ENCODE results near the gene GBP3. TPM values are rescaled to one million over a fixed set of nuclear protein-coding genes. Genes with fewer than 3 reads are reported as not detected.
A peak's percentile ranks its signal among the peaks of the same experiment; 100 is the strongest.
"Not testable (repeated sequence)": the region's sequence is repeated elsewhere in the genome, so short reads cannot be mapped to it uniquely, and the experiment has no call there.

Gene GBP3, protein sequence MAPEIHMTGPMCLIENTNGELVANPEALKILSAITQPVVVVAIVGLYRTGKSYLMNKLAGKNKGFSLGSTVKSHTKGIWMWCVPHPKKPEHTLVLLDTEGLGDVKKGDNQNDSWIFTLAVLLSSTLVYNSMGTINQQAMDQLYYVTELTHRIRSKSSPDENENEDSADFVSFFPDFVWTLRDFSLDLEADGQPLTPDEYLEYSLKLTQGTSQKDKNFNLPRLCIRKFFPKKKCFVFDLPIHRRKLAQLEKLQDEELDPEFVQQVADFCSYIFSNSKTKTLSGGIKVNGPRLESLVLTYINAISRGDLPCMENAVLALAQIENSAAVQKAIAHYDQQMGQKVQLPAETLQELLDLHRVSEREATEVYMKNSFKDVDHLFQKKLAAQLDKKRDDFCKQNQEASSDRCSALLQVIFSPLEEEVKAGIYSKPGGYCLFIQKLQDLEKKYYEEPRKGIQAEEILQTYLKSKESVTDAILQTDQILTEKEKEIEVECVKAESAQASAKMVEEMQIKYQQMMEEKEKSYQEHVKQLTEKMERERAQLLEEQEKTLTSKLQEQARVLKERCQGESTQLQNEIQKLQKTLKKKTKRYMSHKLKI
- total RNA-seq = 7.4 TPM
- long read RNA-seq, partial matches to known transcripts = 2 of 7 reads
- long read RNA-seq, other reads (novel, unspliced or antisense) = 3 of 7 reads

GRCh38 chr1:89022167-89022959 lies at the start of gene GBP3:
GBP3 (minus strand) TSS chr1:89022866; CDS start chr1:89020721, 2,145 bp downstream.
- ATAC-seq (peak; percentile 81), DNase-seq (no peak)
- intact Hi-C loops (cut with micrococcal nuclease) = no loop called here

DNA sequence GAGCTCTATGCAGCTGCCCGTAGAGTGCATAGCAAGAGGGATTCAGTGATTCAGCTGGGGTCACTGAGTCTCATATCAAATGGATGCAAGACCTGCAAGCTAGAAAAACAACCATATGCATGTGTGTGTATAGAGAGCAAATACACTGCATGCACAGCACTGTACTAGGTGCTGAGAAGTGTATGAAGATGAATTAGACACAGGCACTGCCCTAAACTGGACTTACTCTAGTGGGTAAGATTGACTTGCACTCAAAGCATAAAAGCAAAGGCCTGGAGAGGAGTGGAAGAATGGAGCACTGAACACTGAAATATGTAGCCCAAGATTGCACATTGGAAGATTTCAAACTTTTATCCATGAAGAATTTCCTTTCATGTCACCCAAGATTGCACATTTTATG lies 47.8 kb upstream of the GBP3 start:
- intact Hi-C loops (cut with micrococcal nuclease) = no loop called here
- no peak for DNase-seq
- no peak for ATAC-seq

DNA sequence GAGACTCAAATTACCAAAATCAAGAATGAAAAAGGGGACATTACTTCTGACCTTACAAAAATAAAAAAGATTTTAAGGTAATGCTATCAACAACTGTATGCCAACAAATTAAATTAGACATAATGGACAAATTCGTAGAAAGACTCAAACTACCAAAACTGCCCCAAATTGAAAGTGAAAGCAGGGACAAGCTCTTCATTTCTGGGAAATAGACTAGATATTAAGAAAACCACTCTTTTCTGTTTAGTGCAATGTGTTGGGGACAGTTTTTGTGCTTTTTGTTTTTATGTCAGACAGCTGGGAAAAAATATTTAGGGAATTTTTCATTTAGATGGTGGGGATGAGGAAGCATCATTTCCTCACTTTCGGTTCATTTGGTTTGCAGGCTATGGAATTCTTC lies 47.3 kb upstream of the GBP3 start:
- intact Hi-C loops (cut with micrococcal nuclease) = no loop called here
- ATAC-seq = no peak
- no peak for DNase-seq

DNA sequence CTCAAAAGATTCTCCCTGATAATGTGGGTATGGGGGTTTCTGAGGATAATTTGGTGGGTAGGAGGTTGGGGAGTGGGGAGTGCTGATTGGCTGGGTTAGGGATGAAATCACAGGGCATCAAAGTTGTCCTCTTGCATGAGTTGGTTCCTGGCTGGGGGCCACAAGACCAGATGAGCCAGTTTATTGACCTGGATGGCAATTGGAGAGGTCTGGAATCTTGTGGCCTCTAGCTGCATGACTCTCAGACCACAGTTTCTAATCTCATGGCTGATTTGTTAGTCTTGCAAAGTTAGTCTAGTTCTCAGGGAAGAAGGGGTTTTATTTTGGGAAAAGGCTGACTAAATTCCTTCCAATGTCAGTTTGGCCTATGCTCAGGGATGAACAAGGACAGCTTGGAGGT lies 45.6 kb upstream of the GBP3 start:
- intact Hi-C loops (cut with micrococcal nuclease) = no loop called here
- ATAC-seq (no peak), DNase-seq (no peak)

DNA sequence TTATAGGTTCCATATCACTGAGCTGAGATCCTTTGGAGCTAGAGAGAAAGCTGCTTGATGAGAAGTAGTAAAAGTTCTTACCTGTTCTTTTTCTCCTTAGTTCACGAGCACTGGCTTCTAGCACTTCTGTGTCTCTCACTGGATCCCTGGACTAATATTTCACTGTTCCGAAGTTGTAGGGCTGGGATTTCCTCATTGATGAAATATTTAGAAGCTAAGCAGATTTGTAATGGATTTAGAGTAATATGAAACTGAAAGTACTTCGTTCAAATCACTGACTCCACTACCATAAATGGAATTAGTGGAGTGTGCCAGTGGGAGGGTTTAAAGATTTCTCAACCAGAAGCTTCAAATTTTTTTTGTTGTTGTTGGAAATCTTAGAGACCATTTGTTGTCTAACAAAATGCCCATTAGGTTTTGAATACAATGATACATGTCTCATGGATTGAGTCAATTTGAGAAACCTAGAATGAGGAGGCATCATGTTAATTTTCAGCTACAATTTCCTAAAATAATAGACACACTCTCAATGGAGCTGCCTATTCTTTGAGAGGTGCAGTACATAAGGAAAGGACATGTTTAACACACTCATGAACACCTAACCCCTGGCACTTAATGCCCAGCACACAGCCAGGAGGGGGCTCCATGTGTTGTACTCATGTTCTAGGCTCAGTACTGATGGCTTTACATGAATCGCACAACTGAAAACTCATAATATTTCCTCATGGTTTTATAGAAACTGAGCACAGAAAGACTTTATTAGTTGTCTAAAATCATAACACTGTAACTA lies 42.6 kb upstream of the GBP3 start, which contains the start of gene GBP1:
GBP1 (minus strand) TSS at position 130 of the 790 bp plus-strand sequence. CDS start 1,974 bp downstream, outside the sequence.
- DNase-seq = no peak
- peak; percentile 92 for ATAC-seq
- intact Hi-C loops (cut with micrococcal nuclease) = no loop called here

DNA sequence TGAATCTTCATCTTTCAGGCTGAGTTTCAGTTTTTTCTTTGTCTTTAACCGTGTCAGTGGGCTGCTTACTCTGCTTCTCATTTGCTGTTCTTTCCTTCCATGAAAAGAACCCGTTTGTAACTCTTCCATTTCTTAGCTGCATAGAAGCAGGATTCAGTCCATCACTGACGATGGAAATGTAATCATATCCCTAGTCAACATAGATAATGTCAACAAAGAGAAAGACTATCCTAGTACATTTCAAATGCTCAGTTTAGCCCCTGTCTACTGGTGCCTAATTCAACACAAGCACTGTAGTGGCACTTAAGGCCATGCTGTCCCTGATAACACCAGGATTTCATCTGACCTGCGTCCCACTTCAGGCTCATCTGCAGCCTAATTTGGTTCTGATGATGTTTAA lies 42.0 kb upstream of the GBP3 start:
- no peak for DNase-seq
- ATAC-seq = peak; percentile 69
- intact Hi-C loops (cut with micrococcal nuclease) = no loop called here

GRCh38 chr1:89063094-89063493 lies 40.4 kb upstream of the GBP3 start:
- DNase-seq = no peak
- intact Hi-C loops (cut with micrococcal nuclease) = no loop called here
- no peak for ATAC-seq

GRCh38 chr1:89060091-89060490 lies 37.4 kb upstream of the GBP3 start:
- no peak for DNase-seq
- intact Hi-C loops (cut with micrococcal nuclease) = no loop called here
- ATAC-seq = no peak

GRCh38 chr1:89051955-89052312 lies 29.3 kb upstream of the GBP3 start:
- intact Hi-C loops (cut with micrococcal nuclease) = no loop called here
- ATAC-seq = no peak
- no peak for DNase-seq

DNA sequence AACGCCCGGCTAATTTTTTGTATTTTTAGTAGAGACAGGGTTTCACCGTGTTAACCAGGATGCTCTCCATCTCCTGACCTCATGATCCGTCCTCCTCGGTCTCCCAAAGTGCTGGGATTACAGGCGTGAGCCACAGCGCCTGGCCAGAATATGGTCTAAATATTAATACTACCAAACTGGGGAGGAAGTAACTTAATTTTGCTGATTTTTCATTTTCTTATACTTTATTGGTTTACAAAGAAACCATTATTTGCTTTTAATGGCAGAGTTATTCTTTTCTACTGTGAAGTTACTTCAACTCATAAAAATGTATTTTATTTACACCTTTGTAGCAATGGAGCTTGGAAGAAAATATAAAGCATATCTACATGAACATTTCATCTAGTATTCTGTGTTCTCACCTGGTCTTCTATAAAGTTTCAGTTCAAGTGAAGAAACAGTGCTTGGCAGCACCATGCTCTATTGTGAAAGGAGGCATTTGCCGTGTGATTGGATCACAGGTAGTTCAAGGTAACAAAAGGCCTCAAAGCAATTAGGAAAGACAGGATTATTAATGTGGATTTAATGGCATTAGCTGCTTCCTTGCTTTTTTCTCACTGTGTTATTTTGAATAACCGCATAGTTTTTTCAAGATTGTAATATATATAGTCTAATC lies 28.8 kb upstream of the GBP3 start:
- DNase-seq = no peak

GRCh38 chr1:89050649-89051033 lies 28.0 kb upstream of the GBP3 start:
- ATAC-seq = no peak

More for the DNA sequence above, 28.8 kb upstream of the GBP3 start:
- ATAC-seq = no peak
- intact Hi-C loops (cut with micrococcal nuclease) = no loop called here

DNA sequence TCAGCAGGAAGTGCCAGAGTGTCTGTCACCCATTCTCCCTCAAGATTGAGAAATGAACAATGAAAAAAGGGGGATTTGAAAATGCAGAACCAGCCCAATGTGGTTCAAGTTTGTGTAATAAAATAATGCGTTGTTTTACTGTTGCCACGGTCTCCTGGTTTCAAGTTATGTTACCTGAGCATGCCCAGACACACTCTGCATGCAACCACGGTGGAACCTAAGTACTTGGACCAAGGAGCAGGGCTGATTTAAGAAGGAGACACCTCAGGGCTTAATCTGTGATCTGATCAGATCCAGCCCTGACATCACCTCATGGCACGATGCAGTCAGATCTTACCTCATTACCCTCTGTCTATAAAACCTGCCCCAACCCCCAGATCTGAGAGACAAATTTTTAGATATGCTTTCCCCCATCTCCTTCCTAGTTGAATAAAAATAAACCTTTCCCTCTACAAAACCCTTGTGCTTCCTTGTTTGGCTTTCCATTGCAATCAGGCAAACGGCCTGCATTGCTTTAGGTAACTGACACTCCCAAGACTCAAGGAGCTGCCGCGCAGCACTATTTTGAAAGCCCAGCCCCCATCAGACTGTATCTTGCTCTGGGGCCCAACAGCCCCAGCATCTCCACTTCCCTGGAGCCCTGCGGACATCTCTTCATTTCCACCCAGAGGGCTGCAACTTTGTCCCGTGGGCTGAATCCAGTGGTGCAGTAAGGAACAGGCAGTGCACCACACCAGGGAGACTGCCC lies 27.4 kb upstream of the GBP3 start:
- intact Hi-C loops (cut with micrococcal nuclease); ATAC-seq: not testable (repeated sequence)

More at GRCh38 chr1:89050649-89051033, 28.0 kb upstream of the GBP3 start:
- intact Hi-C loops (cut with micrococcal nuclease) = no loop called here
- no peak for DNase-seq

DNA sequence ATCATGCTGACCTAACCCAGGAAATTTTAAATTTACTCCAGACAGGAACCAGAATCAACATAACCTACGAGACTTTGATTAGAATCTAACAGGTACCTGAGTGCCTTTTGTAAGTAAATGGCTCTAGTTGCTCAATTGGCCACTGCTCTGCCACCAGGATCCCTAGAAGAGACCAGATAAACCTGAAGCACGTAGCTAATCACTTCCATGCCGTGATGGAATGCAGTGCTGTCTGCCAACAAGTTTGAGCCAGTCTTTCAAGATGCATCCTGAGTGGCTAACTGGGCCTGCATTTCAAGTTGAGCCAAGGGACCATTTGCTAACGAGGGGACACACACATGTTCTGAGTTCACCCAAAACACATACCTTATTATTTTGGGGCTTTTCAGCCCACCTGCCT lies 26.5 kb upstream of the GBP3 start:
- ATAC-seq; DNase-seq; intact Hi-C loops (cut with micrococcal nuclease): not testable (repeated sequence)

More for the DNA sequence above, 27.4 kb upstream of the GBP3 start:
- DNase-seq = not testable (repeated sequence)

- DNase-seq (no peak), ATAC-seq (no peak)
- intact Hi-C loops (cut with micrococcal nuclease) = no loop called here
Observed at GRCh38 chr1:89047734-89048133, 25.1 kb upstream of the GBP3 start.

DNA sequence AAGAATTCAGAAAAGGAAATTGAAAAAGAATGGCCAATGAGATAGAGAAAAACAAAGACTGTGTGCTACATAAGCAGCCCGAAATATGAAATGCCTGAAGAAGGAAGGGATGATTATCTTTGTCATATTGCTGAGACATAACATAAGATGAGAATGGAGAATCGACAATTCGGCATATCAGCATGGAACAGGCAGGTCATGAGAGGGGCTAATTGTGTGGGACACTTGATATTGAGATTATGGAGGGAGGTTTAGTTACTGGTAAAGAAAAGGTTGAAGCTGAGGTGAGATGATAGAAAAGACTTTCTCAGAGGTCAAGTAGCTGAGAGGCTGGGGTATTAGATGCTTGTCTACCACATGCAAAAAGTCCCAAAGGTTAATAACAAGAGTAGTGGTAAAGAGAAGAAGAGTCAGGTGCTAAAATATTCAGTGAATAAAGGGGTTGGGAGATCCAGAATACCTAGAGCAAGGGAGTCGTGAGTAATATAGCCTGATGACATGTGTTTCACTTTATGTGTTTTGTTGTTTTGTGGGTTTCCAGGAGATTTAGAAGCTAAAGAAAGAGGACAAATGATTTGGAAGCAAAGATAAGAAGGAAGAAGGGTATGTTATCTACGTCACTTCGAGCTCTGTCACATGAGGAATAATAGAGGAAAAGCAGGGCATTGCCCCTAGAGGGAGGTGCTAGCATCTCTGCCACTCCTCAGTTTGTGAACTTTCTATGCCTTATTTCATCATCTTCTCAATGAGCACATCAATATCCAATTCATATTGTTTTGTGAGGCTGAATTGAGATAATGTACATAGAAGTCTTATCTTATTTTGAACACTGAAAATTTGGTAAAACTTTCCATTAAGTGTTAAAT lies 23.9 kb upstream of the GBP3 start:
- intact Hi-C loops (cut with micrococcal nuclease); DNase-seq; ATAC-seq: not testable (repeated sequence)

- DNase-seq (no peak), ATAC-seq (no peak)
- intact Hi-C loops (cut with micrococcal nuclease) = no loop called here
Observed at GRCh38 chr1:89044970-89045721, 22.5 kb upstream of the GBP3 start.

All from left ventricle myocardium superior (tissue), 1 donor.